ENCODE results near the gene UBR1.

UBR1 gene

DNA sequence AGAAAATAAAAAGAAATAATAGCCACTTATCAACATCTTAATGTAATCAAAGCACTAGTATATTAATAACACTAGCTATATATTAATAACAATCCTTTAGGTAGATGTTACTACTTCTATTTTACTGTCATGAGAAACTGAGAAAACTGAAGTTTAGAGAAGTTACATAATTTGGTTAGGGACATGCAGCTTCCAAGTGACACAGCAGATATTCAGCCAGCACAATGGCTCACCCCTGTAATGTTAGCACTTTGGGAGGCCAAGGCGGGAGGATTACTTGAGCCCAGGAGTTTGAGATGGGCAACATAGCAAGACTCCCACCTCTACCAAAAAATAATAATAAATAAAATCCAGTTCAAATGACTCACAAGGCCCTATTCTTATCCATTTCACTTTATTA is 1.9 kb upstream of the UBR1 start:
- DNase-seq (ENCODE audit: low read depth), result no peak
- H3K4me3 ChIP-seq (ENCODE audit: control insufficient read depth, low read depth, low read length), result no peak overlapping the region
- no peak for TF ChIP-seq CTCF (conservative IDR thresholded peaks at IDR 0.05; ENCODE audit: control insufficient read depth, insufficient read depth, low read depth, low read length)

- DNase-seq (ENCODE audit: low read depth), result no peak
- TF ChIP-seq CTCF (conservative IDR thresholded peaks at IDR 0.05; ENCODE audit: control insufficient read depth, insufficient read depth, low read depth, low read length), result no peak
- peak overlapping the region; percentile 97 for H3K4me3 ChIP-seq (ENCODE audit: control insufficient read depth, low read depth, low read length)
Observed at GRCh38 chr15:43106486-43106829, 620 bp upstream of the UBR1 start.

DNA sequence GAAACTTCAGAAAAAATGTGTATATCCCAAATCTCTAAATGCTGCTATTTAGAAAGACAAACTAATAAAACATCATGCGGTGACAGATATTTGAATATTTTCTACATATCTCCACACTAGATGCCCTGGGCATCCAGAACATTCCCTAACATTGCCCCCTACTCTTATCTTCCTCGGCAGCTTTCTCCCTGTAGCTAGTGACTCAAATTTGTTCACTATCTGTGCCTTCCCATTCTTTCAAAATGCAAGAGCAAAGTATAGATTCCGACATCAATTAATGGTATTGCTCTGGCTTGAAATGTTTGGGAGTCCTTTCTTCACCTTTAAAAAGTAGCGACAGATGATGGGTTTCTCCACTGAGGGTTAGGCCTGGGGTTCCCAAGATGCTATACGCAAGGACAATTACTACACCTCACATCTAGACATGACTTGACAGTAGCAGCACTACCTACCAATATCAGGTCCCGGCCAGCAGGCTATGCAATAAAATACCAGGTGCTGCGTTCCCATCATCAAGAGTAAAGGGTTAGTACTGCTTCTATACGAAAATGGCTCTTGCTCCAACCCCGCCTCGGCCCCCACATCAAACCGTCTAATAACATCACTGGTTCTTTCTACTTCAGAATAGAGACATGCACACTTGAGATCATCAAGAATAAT is 631 bp downstream of the UBR1 start:
- peak overlapping the region; percentile 97 for H3K4me3 ChIP-seq (ENCODE audit: control insufficient read depth, low read depth, low read length)
- no peak for TF ChIP-seq CTCF (conservative IDR thresholded peaks at IDR 0.05; ENCODE audit: control insufficient read depth, insufficient read depth, low read depth, low read length)
- DNase-seq (ENCODE audit: low read depth), result peak; percentile 5

DNA sequence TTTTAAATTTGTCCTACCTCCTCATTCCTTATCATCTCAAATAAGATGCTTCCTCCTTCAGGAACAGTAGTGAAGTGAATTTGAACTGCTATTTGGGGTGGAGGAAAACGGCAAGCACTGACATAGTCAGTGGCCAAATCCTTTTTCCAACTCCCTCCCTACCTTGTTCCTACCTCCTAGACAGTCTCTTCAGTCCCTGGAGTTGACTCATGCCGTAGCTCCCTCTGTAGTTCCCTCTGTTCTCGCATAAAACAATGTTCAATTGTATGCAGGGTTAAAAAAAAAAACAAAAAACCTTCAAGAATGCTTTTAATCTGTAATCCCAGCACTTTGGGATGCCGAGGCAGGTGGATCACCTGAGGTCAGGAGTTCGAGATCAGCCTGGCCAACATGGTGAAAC is 1.4 kb downstream of the UBR1 start:
- peak overlapping the region; percentile 97 for H3K4me3 ChIP-seq (ENCODE audit: control insufficient read depth, low read depth, low read length)
- DNase-seq (ENCODE audit: low read depth), result peak; percentile 10
- TF ChIP-seq CTCF (conservative IDR thresholded peaks at IDR 0.05; ENCODE audit: control insufficient read depth, insufficient read depth, low read depth, low read length), result no peak

- no peak for TF ChIP-seq CTCF (conservative IDR thresholded peaks at IDR 0.05; ENCODE audit: control insufficient read depth, insufficient read depth, low read depth, low read length)
- no peak overlapping the region for H3K4me3 ChIP-seq (ENCODE audit: control insufficient read depth, low read depth, low read length)
- DNase-seq (ENCODE audit: low read depth), result no peak
Observed at GRCh38 chr15:43103907-43104306, 1.9 kb downstream of the UBR1 start.

DNA sequence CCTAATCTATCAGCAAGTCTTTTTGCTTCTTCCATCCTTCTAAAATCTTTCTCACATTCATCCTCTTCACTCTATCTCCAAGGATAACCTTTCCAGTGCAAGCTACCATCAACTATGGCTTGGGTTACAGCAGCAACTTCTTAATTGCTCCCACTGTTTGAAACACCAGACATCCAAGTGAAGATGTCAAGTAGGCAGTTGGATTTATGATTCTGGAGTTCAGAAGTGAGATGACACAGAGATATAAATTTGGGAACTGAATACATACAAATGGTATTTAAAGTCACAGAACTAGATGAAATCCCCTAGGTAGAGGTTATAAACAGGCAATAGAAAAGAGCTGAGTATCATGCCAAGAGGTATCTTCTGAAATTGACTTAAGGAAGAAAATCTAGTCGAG is 3.7 kb downstream of the UBR1 start:
- peak; percentile 5 for DNase-seq (ENCODE audit: low read depth)
- H3K4me3 ChIP-seq (ENCODE audit: control insufficient read depth, low read depth, low read length), result no peak overlapping the region
- no peak for TF ChIP-seq CTCF (conservative IDR thresholded peaks at IDR 0.05; ENCODE audit: control insufficient read depth, insufficient read depth, low read depth, low read length)

GRCh38 chr15:43100971-43101370 is 4.9 kb downstream of the UBR1 start:
- no peak overlapping the region for H3K4me3 ChIP-seq (ENCODE audit: control insufficient read depth, low read depth, low read length)
- DNase-seq (ENCODE audit: low read depth), result no peak
- TF ChIP-seq CTCF (conservative IDR thresholded peaks at IDR 0.05; ENCODE audit: control insufficient read depth, insufficient read depth, low read depth, low read length), result no peak

Data from fibroblast of mammary gland (primary cell).